HEK293 (cell line): Measurements from ENCODE around the gene TUBB2B.

Experiments
- FEZF1 ChIP-seq: fragments of 450-650 bp; formaldehyde crosslinking; IDR thresholded peaks from 2 replicates; pipeline ENCODE4 v1.5.1; 2016; ENCODE audit warnings: missing biosample characterization, missing genetic modification characterization
- KLF10 ChIP-seq: fragments of 450-650 bp; IDR thresholded peaks from 2 replicates; pipeline ENCODE4 v1.5.1; 2018; ENCODE audit warnings: missing biosample characterization, mild to moderate bottlenecking, missing genetic modification characterization
- KLF16 ChIP-seq: fragments of 450-650 bp; formaldehyde crosslinking; IDR thresholded peaks from 2 replicates; pipeline ENCODE4 v1.5.1; 2017; ENCODE audit warnings: missing biosample characterization, missing genetic modification characterization
- SALL2 ChIP-seq: fragments of 450-650 bp; formaldehyde crosslinking; IDR thresholded peaks from 2 replicates; pipeline ENCODE4 v1.5.0; 2017; ENCODE audit warnings: missing biosample characterization, mild to moderate bottlenecking, missing genetic modification characterization, borderline replicate concordance
- SP3 ChIP-seq: fragments of 450-650 bp; formaldehyde crosslinking; IDR thresholded peaks from 2 replicates; pipeline ENCODE4 v1.5.1; 2016; ENCODE audit warnings: missing biosample characterization, missing genetic modification characterization
- SP7 ChIP-seq: fragments of 450-650 bp; formaldehyde crosslinking; IDR thresholded peaks from 2 replicates; pipeline ENCODE4 v1.5.1; 2016; ENCODE audit warnings: missing biosample characterization, missing genetic modification characterization
- ZBTB11 ChIP-seq: fragments of 450-650 bp; formaldehyde crosslinking; conservative IDR thresholded peaks from 2 replicates; pipeline ENCODE4 v1.5.1; 2016; ENCODE audit warnings: low read depth, missing biosample characterization, missing genetic modification characterization
- ZBTB48 ChIP-seq: fragments of 450-650 bp; formaldehyde crosslinking; IDR thresholded peaks from 2 replicates; pipeline ENCODE4 v1.5.1; 2016; ENCODE audit warnings: missing biosample characterization, missing genetic modification characterization
- ZBTB7A ChIP-seq: fragments of 450-650 bp; formaldehyde crosslinking; IDR thresholded peaks from 2 replicates; pipeline ENCODE4 v1.5.1; 2016; ENCODE audit warnings: low read depth, missing biosample characterization, missing genetic modification characterization
- ZFP3 ChIP-seq: fragments of 450-650 bp; formaldehyde crosslinking; IDR thresholded peaks from 2 replicates; pipeline ENCODE4 v1.5.1; 2016; ENCODE audit warnings: low read depth, missing biosample characterization, missing genetic modification characterization
- ZFP37 ChIP-seq: fragments of 450-650 bp; formaldehyde crosslinking; IDR thresholded peaks from 2 replicates; pipeline ENCODE4 v1.5.1; 2016; ENCODE audit warnings: missing biosample characterization, missing genetic modification characterization
- ZNF214 ChIP-seq: fragments of 450-650 bp; formaldehyde crosslinking; IDR thresholded peaks from 2 replicates; pipeline ENCODE4 v1.5.1; 2017; ENCODE audit warnings: missing biosample characterization, mild to moderate bottlenecking, missing genetic modification characterization, borderline replicate concordance
- ZNF354C ChIP-seq: fragments of 450-650 bp; formaldehyde crosslinking; IDR thresholded peaks from 2 replicates; pipeline ENCODE4 v1.5.1; 2016; ENCODE audit warnings: missing biosample characterization, missing genetic modification characterization, low read depth, borderline replicate concordance
- ZNF404 ChIP-seq: fragments of 450-650 bp; formaldehyde crosslinking; IDR thresholded peaks from 2 replicates; pipeline ENCODE4 v1.5.1; 2017; ENCODE audit warnings: missing biosample characterization, missing genetic modification characterization
- ZNF449 ChIP-seq: fragments of 450-650 bp; formaldehyde crosslinking; IDR thresholded peaks from 2 replicates; pipeline ENCODE4 v1.5.1; 2017; ENCODE audit warnings: missing biosample characterization, mild to moderate bottlenecking, missing genetic modification characterization, moderate library complexity
- ZNF521 ChIP-seq: fragments of 450-650 bp; formaldehyde crosslinking; IDR thresholded peaks from 2 replicates; pipeline ENCODE4 v1.5.1; 2017; ENCODE audit warnings: missing biosample characterization, mild to moderate bottlenecking, missing genetic modification characterization
- ZNF548 ChIP-seq: fragments of 450-650 bp; formaldehyde crosslinking; IDR thresholded peaks from 2 replicates; pipeline ENCODE4 v1.5.1; 2016; ENCODE audit warnings: missing biosample characterization, missing genetic modification characterization
- ZNF561 ChIP-seq: fragments of 450-650 bp; IDR thresholded peaks from 2 replicates; pipeline ENCODE4 v1.5.1; 2018; ENCODE audit warnings: missing biosample characterization, missing genetic modification characterization, borderline replicate concordance
- ZNF610 ChIP-seq: fragments of 450-650 bp; formaldehyde crosslinking; IDR thresholded peaks from 2 replicates; pipeline ENCODE4 v1.5.1; 2016; ENCODE audit warnings: missing biosample characterization, missing genetic modification characterization, borderline replicate concordance
- ZNF660 ChIP-seq: fragments of 450-650 bp; IDR thresholded peaks from 2 replicates; pipeline ENCODE4 v1.5.1; 2018; ENCODE audit warnings: missing biosample characterization, mild to moderate bottlenecking, missing genetic modification characterization
- ZNF664 ChIP-seq: fragments of 450-650 bp; formaldehyde crosslinking; IDR thresholded peaks from 2 replicates; pipeline ENCODE4 v1.5.1; 2016; ENCODE audit warnings: missing biosample characterization, missing genetic modification characterization
- ZNF670 ChIP-seq: fragments of 450-650 bp; formaldehyde crosslinking; IDR thresholded peaks from 2 replicates; pipeline ENCODE4 v1.5.1; 2016; ENCODE audit warnings: missing biosample characterization, missing genetic modification characterization, low read depth
- ZNF76 ChIP-seq: fragments of 450-650 bp; formaldehyde crosslinking; IDR thresholded peaks from 2 replicates; pipeline ENCODE4; 2016; ENCODE audit warnings: low read depth, missing biosample characterization, missing genetic modification characterization, borderline replicate concordance
- ZNF768 ChIP-seq: fragments of 450-650 bp; formaldehyde crosslinking; IDR thresholded peaks from 2 replicates; pipeline ENCODE4 v1.5.1; 2018; ENCODE audit warnings: missing biosample characterization, mild to moderate bottlenecking, missing genetic modification characterization
- TF ChIP-seq, protein P1 (sequence below): fragments of 450-650 bp; formaldehyde crosslinking; IDR thresholded peaks from 2 replicates; pipeline ENCODE4 v1.5.1; 2016; ENCODE audit warnings: missing biosample characterization, missing genetic modification characterization
- TF ChIP-seq, protein P2 (sequence below): fragments of 450-650 bp; formaldehyde crosslinking; IDR thresholded peaks from 2 replicates; pipeline ENCODE4 v1.5.1; 2016; ENCODE audit warnings: missing biosample characterization, missing genetic modification characterization
- TF ChIP-seq, protein P3 (sequence below): fragments of 450-650 bp; formaldehyde crosslinking; IDR thresholded peaks from 2 replicates; pipeline ENCODE4 v1.5.0; 2017; ENCODE audit warnings: missing biosample characterization, missing genetic modification characterization, borderline replicate concordance

TUBB2B gene

GRCh38 chr6:3258720-3259490, 31.5 kb upstream of the TUBB2B start, which contains the start of gene PSMG4 (continued):
- no peak for TF ChIP-seq SALL2 (tag by site-specific recombination)
- TF ChIP-seq ZNF521 (tag by site-specific recombination): no peak
- TF ChIP-seq, protein P1, sequence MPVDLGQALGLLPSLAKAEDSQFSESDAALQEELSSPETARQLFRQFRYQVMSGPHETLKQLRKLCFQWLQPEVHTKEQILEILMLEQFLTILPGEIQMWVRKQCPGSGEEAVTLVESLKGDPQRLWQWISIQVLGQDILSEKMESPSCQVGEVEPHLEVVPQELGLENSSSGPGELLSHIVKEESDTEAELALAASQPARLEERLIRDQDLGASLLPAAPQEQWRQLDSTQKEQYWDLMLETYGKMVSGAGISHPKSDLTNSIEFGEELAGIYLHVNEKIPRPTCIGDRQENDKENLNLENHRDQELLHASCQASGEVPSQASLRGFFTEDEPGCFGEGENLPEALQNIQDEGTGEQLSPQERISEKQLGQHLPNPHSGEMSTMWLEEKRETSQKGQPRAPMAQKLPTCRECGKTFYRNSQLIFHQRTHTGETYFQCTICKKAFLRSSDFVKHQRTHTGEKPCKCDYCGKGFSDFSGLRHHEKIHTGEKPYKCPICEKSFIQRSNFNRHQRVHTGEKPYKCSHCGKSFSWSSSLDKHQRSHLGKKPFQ (tag by site-specific recombination): no peak
- peak; percentile 83 for TF ChIP-seq KLF10
- no peak for TF ChIP-seq ZBTB11 (tag by site-specific recombination)
- 0 out of 2 replicates have a peak, but pooled peaks have one; percentile 27 for TF ChIP-seq ZNF561 (tag by site-specific recombination)
- TF ChIP-seq ZNF664 (tag by site-specific recombination): no peak
- TF ChIP-seq ZNF670 (tag by site-specific recombination): no peak
- no peak for TF ChIP-seq ZFP3 (tag by site-specific recombination)
- TF ChIP-seq ZNF548 (tag by site-specific recombination): no peak
- TF ChIP-seq ZNF768 (tag by site-specific recombination): 0 out of 2 replicates have a peak, but pooled peaks have one; percentile 6
- no peak for TF ChIP-seq FEZF1 (tag by site-specific recombination)
- no peak for TF ChIP-seq ZNF660 (tag by site-specific recombination)
- TF ChIP-seq, protein P2, sequence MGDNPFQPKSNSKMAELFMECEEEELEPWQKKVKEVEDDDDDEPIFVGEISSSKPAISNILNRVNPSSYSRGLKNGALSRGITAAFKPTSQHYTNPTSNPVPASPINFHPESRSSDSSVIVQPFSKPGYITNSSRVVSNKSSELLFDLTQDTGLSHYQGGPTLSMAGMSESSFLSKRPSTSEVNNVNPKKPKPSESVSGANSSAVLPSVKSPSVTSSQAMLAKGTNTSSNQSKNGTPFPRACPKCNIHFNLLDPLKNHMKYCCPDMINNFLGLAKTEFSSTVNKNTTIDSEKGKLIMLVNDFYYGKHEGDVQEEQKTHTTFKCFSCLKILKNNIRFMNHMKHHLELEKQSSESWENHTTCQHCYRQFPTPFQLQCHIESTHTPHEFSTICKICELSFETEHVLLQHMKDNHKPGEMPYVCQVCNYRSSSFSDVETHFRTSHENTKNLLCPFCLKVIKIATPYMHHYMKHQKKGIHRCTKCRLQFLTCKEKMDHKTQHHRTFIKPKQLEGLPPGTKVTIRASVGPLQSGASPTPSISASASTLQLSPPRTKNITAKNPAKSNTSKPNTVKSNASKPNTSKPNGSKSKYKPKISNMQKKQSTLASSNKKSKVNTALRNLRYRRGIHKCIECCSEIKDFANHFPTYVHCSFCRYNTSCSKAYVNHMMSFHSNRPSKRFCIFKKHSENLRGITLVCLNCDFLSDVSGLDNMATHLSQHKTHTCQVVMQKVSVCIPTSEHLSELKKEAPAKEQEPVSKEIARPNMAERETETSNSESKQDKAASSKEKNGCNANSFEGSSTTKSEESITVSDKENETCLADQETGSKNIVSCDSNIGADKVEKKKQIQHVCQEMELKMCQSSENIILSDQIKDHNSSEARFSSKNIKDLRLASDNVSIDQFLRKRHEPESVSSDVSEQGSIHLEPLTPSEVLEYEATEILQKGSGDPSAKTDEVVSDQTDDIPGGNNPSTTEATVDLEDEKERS: no peak
- 0 out of 2 replicates have a peak, but pooled peaks have one; percentile 36 for TF ChIP-seq ZNF610 (tag by site-specific recombination)
- TF ChIP-seq, protein P3, sequence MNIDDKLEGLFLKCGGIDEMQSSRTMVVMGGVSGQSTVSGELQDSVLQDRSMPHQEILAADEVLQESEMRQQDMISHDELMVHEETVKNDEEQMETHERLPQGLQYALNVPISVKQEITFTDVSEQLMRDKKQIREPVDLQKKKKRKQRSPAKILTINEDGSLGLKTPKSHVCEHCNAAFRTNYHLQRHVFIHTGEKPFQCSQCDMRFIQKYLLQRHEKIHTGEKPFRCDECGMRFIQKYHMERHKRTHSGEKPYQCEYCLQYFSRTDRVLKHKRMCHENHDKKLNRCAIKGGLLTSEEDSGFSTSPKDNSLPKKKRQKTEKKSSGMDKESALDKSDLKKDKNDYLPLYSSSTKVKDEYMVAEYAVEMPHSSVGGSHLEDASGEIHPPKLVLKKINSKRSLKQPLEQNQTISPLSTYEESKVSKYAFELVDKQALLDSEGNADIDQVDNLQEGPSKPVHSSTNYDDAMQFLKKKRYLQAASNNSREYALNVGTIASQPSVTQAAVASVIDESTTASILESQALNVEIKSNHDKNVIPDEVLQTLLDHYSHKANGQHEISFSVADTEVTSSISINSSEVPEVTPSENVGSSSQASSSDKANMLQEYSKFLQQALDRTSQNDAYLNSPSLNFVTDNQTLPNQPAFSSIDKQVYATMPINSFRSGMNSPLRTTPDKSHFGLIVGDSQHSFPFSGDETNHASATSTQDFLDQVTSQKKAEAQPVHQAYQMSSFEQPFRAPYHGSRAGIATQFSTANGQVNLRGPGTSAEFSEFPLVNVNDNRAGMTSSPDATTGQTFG (tag by site-specific recombination): no peak
- TF ChIP-seq ZFP37 (tag by site-specific recombination): no peak
- TF ChIP-seq ZNF354C (tag by site-specific recombination): no peak
- peak; percentile 92 for TF ChIP-seq SP3 (tag by site-specific recombination)
- TF ChIP-seq ZNF449 (tag by site-specific recombination): no peak
- no peak for TF ChIP-seq ZNF214
- TF ChIP-seq KLF16 (tag by site-specific recombination): no peak; the same call in 1 of the 2 replicates
- TF ChIP-seq ZNF404 (tag by site-specific recombination): no peak
- 0 out of 2 replicates have a peak, but pooled peaks have one; percentile 41 for TF ChIP-seq ZBTB48 (tag by site-specific recombination)
- peak; percentile 69 for TF ChIP-seq ZNF76 (tag by site-specific recombination)
- peak; percentile 37; the same call in 1 of the 2 replicates for TF ChIP-seq SP7 (tag by site-specific recombination)
- 0 out of 2 replicates have a peak, but pooled peaks have one; percentile 39 for TF ChIP-seq ZBTB7A
